ENCODE measurements around the gene THSD7B. TPM values are rescaled to one million over a fixed set of nuclear protein-coding genes. Genes with fewer than 3 reads are reported as not detected.

The THSD7B gene
- total RNA-seq, 1 donor, result 0.36 TPM

GRCh38 chr2:137115081-137115794 lies 349.9 kb downstream of the THSD7B start:
- no peak for DNase-seq (ENCODE audit: low read depth)
- H3K4me3 ChIP-seq (ENCODE audit: low read depth, low read length), result no peak overlapping the region
- TF ChIP-seq CTCF (IDR thresholded peaks at IDR 0.05; ENCODE audit: insufficient read depth, low read length), result no peak

- no peak overlapping the region for H3K4me3 ChIP-seq (ENCODE audit: low read depth, low read length)
- TF ChIP-seq CTCF (IDR thresholded peaks at IDR 0.05; ENCODE audit: insufficient read depth, low read length), result no peak
- DNase-seq (ENCODE audit: low read depth), result no peak
These were observed 350.4 kb downstream of the THSD7B start for GRCh38 chr2:137115795-137116089.

- no peak overlapping the region for H3K4me3 ChIP-seq (ENCODE audit: low read depth, low read length)
- TF ChIP-seq CTCF (IDR thresholded peaks at IDR 0.05; ENCODE audit: insufficient read depth, low read length), result no peak
- no peak for DNase-seq (ENCODE audit: low read depth)
These were observed 352.0 kb downstream of the THSD7B start for GRCh38 chr2:137117385-137117784.

- no peak for DNase-seq (ENCODE audit: low read depth)
- no peak for TF ChIP-seq CTCF (IDR thresholded peaks at IDR 0.05; ENCODE audit: insufficient read depth, low read length)
- no peak overlapping the region for H3K4me3 ChIP-seq (ENCODE audit: low read depth, low read length)
These were observed 352.8 kb downstream of the THSD7B start for GRCh38 chr2:137118140-137118539.

GRCh38 chr2:137123226-137123625 lies 357.9 kb downstream of the THSD7B start:
- H3K4me3 ChIP-seq (ENCODE audit: low read depth, low read length), result no peak overlapping the region
- TF ChIP-seq CTCF (IDR thresholded peaks at IDR 0.05; ENCODE audit: insufficient read depth, low read length), result no peak
- peak; percentile 21 for DNase-seq (ENCODE audit: low read depth)

GRCh38 chr2:137133225-137133624 lies 367.9 kb downstream of the THSD7B start:
- no peak for TF ChIP-seq CTCF (IDR thresholded peaks at IDR 0.05; ENCODE audit: insufficient read depth, low read length)
- no peak overlapping the region for H3K4me3 ChIP-seq (ENCODE audit: low read depth, low read length)
- no peak for DNase-seq (ENCODE audit: low read depth)

GRCh38 chr2:137138263-137138662 lies 372.9 kb downstream of the THSD7B start:
- no peak for DNase-seq (ENCODE audit: low read depth)
- no peak overlapping the region for H3K4me3 ChIP-seq (ENCODE audit: low read depth, low read length)
- TF ChIP-seq CTCF (IDR thresholded peaks at IDR 0.05; ENCODE audit: insufficient read depth, low read length), result no peak

Data from fibroblast of the aortic adventitia (primary cell).